Spleen (tissue), 7 donors: ENCODE measurements around the gene TERC.
A peak's percentile ranks its signal among the peaks of the same experiment; 100 is the strongest.

ENCODE experiments used
- CTCF ChIP-seq, 11 experiments: fragments of 200-600 bp in 7 of 11; fragments of 450-650 bp in 4 of 11; sonication (generic) in 4 of 11; IDR thresholded peaks in 8 of 11; conservative IDR thresholded peaks in 3 of 11; 1 replicate in 7 of 11; 2 replicates in 4 of 11; pipeline versions ENCODE4 v1.4.0 to v1.8.0; 2016 to 2021; ENCODE audit warnings: antibody characterized with exemption in 11 of 11, inconsistent platforms in 4 of 11, mild to moderate bottlenecking in 1 of 11
- POLR2A ChIP-seq, 3 donors: fragments of 450-650 bp; IDR thresholded peaks; one replicate each; pipeline ENCODE4 v1.5.1; 2017; ENCODE audit warnings: antibody characterized with exemption in 3 of 3, mild to moderate bottlenecking in 1 of 3
- POLR2AphosphoS5 ChIP-seq, 3 donors: sonication (generic); formaldehyde crosslinking; IDR thresholded peaks; one replicate each; pipeline ENCODE4 v1.5.1; 2017; ENCODE audit warnings: antibody characterized with exemption in 3 of 3
- donor health status: DM: no; HTN: no; CAD: no; lungs with moderate emphysema.
- donor health status: DM: no; HTN: no; CAD: no.
- donor health status: DM: no; HTN: no; CAD: no.

GRCh38 chr3:169769287-169770181, 4.7 kb upstream of the TERC start, which contains the start of gene ACTRT3:
- TF ChIP-seq CTCF (IDR thresholded peaks at IDR 0.05 in 8 of 11, conservative IDR thresholded peaks at IDR 0.05 in 3 of 11) (no peak), POLR2A (IDR thresholded peaks at IDR 0.05) (no peak), POLR2AphosphoS5 (IDR thresholded peaks at IDR 0.05) (peak; percentile 31 to 66 (median 59))
